ENCODE data around the gene OR4E2.

- TF ChIP-seq, protein P1, sequence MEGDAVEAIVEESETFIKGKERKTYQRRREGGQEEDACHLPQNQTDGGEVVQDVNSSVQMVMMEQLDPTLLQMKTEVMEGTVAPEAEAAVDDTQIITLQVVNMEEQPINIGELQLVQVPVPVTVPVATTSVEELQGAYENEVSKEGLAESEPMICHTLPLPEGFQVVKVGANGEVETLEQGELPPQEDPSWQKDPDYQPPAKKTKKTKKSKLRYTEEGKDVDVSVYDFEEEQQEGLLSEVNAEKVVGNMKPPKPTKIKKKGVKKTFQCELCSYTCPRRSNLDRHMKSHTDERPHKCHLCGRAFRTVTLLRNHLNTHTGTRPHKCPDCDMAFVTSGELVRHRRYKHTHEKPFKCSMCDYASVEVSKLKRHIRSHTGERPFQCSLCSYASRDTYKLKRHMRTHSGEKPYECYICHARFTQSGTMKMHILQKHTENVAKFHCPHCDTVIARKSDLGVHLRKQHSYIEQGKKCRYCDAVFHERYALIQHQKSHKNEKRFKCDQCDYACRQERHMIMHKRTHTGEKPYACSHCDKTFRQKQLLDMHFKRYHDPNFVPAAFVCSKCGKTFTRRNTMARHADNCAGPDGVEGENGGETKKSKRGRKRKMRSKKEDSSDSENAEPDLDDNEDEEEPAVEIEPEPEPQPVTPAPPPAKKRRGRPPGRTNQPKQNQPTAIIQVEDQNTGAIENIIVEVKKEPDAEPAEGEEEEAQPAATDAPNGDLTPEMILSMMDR (IDR thresholded peaks at IDR 0.05), result no peak
- TF ChIP-seq EP300 (IDR thresholded peaks at IDR 0.05) (no peak), POLR2AphosphoS5 (IDR thresholded peaks at IDR 0.05) (no peak), POLR2A (IDR thresholded peaks at IDR 0.05) (no peak)
These were observed 40.8 kb downstream of the OR4E2 start for GRCh38 chr14:21694425-21694824.
